GM06990 (cell line): ENCODE measurements around the gene BTBD19.

Source experiments
- DNase-seq: peaks from one replicate; pipeline ENCODE4 v3.0.0-alpha.2; 2011; ENCODE audit not compliant: insufficient read length; ENCODE audit errors: extremely low read depth
- H3K27me3 ChIP-seq: replicated peaks from 2 replicates; pipeline ENCODE4 v1.6.0; 2011; ENCODE audit warnings: low read length; ENCODE audit not compliant: control insufficient read depth, insufficient read depth
- H3K36me3 ChIP-seq: 2 replicates; pipeline ENCODE4 v1.5.1; 2011; ENCODE audit warnings: low read length; ENCODE audit not compliant: control insufficient read depth, insufficient read depth
- H3K4me3 ChIP-seq: replicated peaks from 2 replicates; pipeline ENCODE4 v1.5.1; 2011; ENCODE audit warnings: low read depth, mild to moderate bottlenecking, control low read depth, low read length
- CTCF ChIP-seq: IDR thresholded peaks from 2 replicates; pipeline ENCODE4 v1.5.1; 2011; ENCODE audit warnings: low read length, control low read depth, mild to moderate bottlenecking, inconsistent platforms; ENCODE audit not compliant: insufficient read depth, poor library complexity, severe bottlenecking

Gene BTBD19

GRCh38 chr1:44826375-44827196 lies 18.3 kb downstream of the BTBD19 start:
- H3K4me3 ChIP-seq, result no peak overlapping the region
- no peaks in the 10 kb centered on the region for H3K27me3 ChIP-seq
- no peaks in the 10 kb centered on the region for H3K36me3 ChIP-seq
- no peak for TF ChIP-seq CTCF
- no peak for DNase-seq

DNA sequence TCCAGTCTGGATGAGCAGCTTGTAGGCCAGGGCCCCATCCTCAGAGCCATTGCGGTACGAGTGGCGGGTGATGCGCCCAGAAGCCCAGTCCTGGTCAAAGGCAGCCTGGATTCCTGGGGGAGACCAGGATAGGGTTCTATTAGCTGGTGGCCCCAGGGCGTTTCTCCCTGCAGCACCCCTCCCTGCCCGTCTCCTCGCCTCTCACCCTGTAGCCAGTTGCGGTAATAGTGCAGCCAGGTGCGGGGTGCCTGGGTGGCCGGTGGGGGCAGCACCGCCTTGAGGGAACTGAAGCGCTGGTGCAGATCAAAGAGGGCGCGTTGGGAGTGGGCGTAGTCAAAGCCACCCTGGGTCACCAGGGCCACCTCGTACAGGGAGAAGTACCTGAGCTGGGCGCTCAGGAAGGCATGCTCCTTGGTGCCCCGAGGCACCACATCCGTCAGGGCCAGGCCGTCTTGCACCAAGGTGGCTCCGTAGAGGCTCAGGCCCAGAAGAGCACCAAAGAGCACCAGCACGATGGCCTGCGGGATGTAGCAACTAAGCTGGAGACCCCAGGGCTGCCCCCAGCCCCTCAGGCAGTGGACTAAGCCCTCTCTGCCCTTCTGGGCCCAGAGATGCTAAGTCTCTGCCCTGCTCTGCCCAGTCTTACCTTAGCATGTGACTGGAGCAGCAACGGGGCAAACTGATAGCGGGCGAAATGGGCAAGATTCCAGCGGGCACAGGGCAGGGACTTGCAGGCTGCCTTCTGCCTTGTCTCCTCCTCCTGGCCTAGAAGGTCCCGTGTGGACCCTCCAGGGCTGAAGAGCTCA lies 19.1 kb downstream of the BTBD19 start:
- no peak overlapping the region for H3K4me3 ChIP-seq
- no peaks in the 10 kb centered on the region for H3K27me3 ChIP-seq
- no peaks in the 10 kb centered on the region for H3K36me3 ChIP-seq
- peak; percentile 39 for TF ChIP-seq CTCF
- no peak for DNase-seq

DNA sequence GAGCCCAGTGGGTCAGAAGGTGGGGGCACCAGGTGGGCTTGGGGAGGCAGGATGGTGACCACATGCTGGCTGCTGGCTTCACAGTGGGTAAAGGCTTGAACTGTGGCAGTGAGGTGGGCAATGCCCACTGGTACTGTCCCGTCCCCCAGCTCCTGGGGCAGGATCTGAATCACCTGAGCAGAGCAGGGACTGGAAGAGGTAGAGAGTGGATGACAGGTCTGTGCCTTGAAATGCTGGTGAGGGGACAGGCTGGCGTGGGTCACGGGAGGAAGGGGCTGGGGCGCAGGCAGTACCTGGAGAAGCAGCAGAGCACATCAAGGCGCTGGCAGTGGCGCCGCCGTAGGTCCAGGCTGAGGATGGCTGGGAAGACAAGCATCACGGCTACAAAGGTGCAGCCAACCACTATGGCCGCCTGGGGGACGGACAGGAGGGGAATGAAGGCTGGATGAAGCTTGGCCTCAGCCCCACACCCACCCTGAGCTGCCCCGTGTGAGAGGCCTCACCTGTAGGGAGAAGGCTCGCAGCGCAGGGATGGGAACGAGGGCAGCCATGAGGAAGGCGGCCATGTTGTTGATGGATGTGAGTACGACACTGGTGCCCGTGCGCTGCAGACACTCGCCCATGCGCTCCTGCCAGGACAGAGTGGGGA lies 19.8 kb downstream of the BTBD19 start:
- no peak for DNase-seq
- TF ChIP-seq CTCF, result no peak
- Histone ChIP-seq H3K27me3 (no peaks in the 10 kb centered on the region), H3K4me3 (no peak overlapping the region), H3K36me3 (no peaks in the 10 kb centered on the region)

DNA sequence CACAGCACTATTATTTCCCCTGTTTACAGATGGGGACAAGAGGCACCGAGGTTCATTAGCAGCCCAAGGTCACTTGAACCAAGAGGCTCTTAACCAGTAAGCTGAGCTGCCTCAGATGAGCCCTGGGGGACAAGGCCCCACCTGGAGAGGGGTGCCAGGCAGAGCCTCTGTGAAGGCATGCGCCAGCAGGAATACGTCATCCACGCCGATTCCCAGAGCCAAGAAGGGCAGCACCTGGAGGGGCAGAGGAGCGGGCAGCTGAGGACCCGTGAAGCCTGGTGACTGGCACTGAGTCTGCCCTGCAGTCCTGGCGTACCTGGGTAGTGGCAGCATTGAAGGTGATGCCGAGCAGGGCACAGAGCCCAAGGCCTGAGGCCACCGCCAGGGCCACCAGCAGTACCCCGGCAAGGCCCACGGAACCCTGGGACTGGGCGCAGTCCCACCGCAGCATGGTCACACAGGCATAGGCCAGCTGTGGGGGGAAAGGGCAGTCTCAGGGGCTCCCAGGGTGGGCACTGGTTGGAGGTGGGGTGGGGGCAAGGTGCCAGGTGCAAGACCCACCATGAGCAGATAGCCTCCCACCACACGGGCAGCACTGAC lies 20.6 kb downstream of the BTBD19 start:
- Histone ChIP-seq H3K27me3 (no peaks in the 10 kb centered on the region), H3K4me3 (no peak overlapping the region), H3K36me3 (no peaks in the 10 kb centered on the region)
- no peak for DNase-seq
- TF ChIP-seq CTCF, result no peak

DNA sequence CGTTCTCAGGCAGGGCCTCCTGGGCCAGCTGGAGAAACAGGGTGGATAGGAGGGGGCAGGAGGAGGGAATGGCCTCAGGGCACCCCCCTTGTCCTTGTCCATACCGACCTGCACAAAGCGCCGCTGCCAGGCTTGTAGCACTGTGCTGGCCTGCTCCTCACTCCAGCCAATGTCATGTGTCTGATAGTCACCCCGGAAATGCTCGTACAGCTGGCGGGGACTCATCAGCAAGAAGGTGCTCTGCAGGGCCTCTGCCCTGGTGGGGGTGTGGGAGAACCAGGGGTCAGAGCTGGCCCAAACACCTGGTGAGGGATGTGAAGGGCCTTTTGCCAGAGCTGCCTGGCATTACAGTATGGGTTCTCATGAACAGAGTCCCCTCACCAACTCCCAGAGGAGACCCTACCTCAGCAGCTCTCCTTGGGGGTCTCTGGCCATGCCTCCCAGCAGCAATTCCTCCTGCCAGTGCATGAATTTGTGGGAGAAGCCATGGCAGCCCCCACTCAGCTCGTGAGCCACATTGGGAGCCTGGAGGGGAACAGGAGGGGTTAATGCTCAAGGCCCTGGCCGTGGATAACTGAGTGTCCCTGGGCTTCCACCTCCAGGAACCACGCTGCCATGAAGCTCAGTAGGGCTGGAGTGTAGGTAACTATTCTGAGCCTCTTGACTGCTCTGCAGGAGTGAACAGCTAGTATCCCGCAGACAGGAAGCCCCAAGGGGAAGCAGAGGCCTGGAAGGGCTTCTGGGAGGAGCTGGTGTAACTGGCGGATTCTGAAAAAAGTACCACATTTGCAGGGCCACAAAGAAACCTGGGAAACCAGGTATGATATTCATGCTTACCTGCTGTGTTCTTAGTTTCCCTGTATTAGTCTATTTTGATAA lies 21.4 kb downstream of the BTBD19 start:
- Histone ChIP-seq H3K27me3 (no peaks in the 10 kb centered on the region), H3K4me3 (no peak overlapping the region), H3K36me3 (no peaks in the 10 kb centered on the region)
- TF ChIP-seq CTCF, result no peak
- no peak for DNase-seq
